ENCODE results near the gene LIG3.

DNA sequence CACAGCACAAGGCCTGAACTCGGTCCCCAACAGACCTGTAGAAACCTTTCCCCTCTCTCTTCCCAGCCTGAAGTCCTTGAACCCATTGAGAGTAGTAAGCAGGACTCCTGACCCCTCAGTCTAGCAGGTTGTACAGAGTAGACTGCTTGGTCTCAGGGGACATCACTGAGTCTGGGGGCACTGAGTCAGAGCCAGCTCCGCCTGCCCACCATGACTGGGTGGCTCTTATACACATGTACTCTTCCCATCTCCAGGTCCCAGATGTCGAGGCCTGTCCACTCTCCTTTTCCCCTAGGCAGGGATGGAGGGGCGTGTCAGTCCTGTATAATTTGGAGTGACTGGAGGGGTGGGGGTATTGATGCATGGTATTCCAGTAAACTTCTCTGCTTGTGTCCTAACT, 23.5 kb downstream of the LIG3 start:
- TF ChIP-seq EZH2 (IDR thresholded peaks at IDR 0.05; ENCODE audit: insufficient read depth, poor library complexity, severe bottlenecking) (no peak), EZH2phosphoT487 (IDR thresholded peaks at IDR 0.05; ENCODE audit: insufficient read depth, low read depth) (no peak)

Data from GM23248 (cell line).